Loucy (cell line): ENCODE results near the gene CCDC191.

Experiments used
- H2AFZ ChIP-seq: fragments of 200-600 bp; sonication (generic); 2 replicates; pipeline ENCODE4 v1.6.0; 2016; ENCODE audit warnings: antibody characterized with exemption, mild to moderate bottlenecking, low read length, moderate library complexity
- H3F3A ChIP-seq: fragments of 200-600 bp; 2 replicates; pipeline ENCODE4 v1.6.0; 2016; ENCODE audit warnings: antibody characterized with exemption, low read depth, mild to moderate bottlenecking
- H3K27me3 ChIP-seq: fragments of 200-600 bp; sonication (generic); 2 replicates; pipeline ENCODE4 v1.6.1; 2014; ENCODE audit warnings: low read length, mild to moderate bottlenecking; ENCODE audit not compliant: insufficient read depth, poor library complexity, severe bottlenecking
- H3K36me3 ChIP-seq: fragments of 200-600 bp; sonication (generic); 2 replicates; pipeline ENCODE4 v1.6.1; 2016; ENCODE audit warnings: low read length; ENCODE audit not compliant: insufficient read depth
- H3K4me1 ChIP-seq: fragments of 200-600 bp; sonication (generic); 2 replicates; pipeline ENCODE4 v1.5.1; 2014; ENCODE audit warnings: low read length, mild to moderate bottlenecking; ENCODE audit not compliant: insufficient read depth, poor library complexity, severe bottlenecking
- H3K4me2 ChIP-seq: fragments of 200-600 bp; sonication (generic); 2 replicates; pipeline ENCODE4 v1.6.0; 2014; ENCODE audit warnings: antibody characterized with exemption, low read length, low read depth, mild to moderate bottlenecking; ENCODE audit not compliant: poor library complexity, severe bottlenecking
- H3K4me3 ChIP-seq: fragments of 200-600 bp; sonication (generic); 2 replicates; pipeline ENCODE4 v1.5.1; 2014; ENCODE audit warnings: low read length, mild to moderate bottlenecking, mixed read lengths; ENCODE audit not compliant: poor library complexity, severe bottlenecking
- H3K79me2 ChIP-seq: fragments of 200-600 bp; sonication (generic); 2 replicates; pipeline ENCODE4 v1.6.1; 2014; ENCODE audit warnings: low read length; ENCODE audit not compliant: insufficient read depth
- H3K9ac ChIP-seq: fragments of 200-600 bp; sonication (generic); 2 replicates; pipeline ENCODE4 v1.6.0; 2014; ENCODE audit warnings: mild to moderate bottlenecking, low read depth, low read length, moderate library complexity; ENCODE audit not compliant: poor library complexity, severe bottlenecking
- H3K9me2 ChIP-seq: fragments of 200-600 bp; sonication (generic); replicated peaks from 2 replicates; pipeline ENCODE4 v1.6.1; 2016; ENCODE audit warnings: low read depth, low read length, mixed read lengths
- H3K9me3 ChIP-seq: fragments of 200-600 bp; sonication (generic); 2 replicates; pipeline ENCODE4 v1.6.1; 2014; ENCODE audit warnings: mild to moderate bottlenecking, antibody characterized with exemption, low read length, low read depth; ENCODE audit not compliant: insufficient read depth
- H4K20me1 ChIP-seq: fragments of 200-600 bp; sonication (generic); 2 replicates; pipeline ENCODE4 v1.6.0; 2014; ENCODE audit warnings: antibody characterized with exemption, low read length, mild to moderate bottlenecking; ENCODE audit not compliant: insufficient read depth, poor library complexity, severe bottlenecking
- CTCF ChIP-seq: fragments of 200-600 bp; sonication (generic); conservative IDR thresholded peaks from 2 replicates; pipeline ENCODE4 v1.5.1; 2014; ENCODE audit warnings: mild to moderate bottlenecking, antibody characterized with exemption, low read length
- EZH2phosphoT487 ChIP-seq: fragments of 200-600 bp; IDR thresholded peaks from 2 replicates; pipeline ENCODE4 v1.6.1; 2018; ENCODE audit warnings: antibody characterized with exemption, mild to moderate bottlenecking, moderate library complexity, borderline replicate concordance

The CCDC191 gene

GRCh38 chr3:114005481-114005880 lies 50.8 kb downstream of the CCDC191 start:
- no peaks in the 10 kb centered on the region for H3F3A ChIP-seq
- TF ChIP-seq CTCF (no peak), EZH2phosphoT487 (no peak)
- H3K9me2 ChIP-seq = no peaks in the 10 kb centered on the region
- H4K20me1 ChIP-seq = no peaks in the 10 kb centered on the region
- no peak overlapping the region for H3K4me3 ChIP-seq
- no peak overlapping the region for H3K4me2 ChIP-seq
- H3K9ac ChIP-seq = no peak overlapping the region
- H2AFZ ChIP-seq = no peak overlapping the region
- H3K36me3 ChIP-seq = no peaks in the 10 kb centered on the region
- H3K9me3 ChIP-seq = no peaks in the 10 kb centered on the region
- H3K27me3 ChIP-seq = no peaks in the 10 kb centered on the region
- H3K79me2 ChIP-seq = no peaks in the 10 kb centered on the region
- no peaks in the 10 kb centered on the region for H3K4me1 ChIP-seq

GRCh38 chr3:113985541-113985940 lies 70.8 kb downstream of the CCDC191 start:
- Histone ChIP-seq H3K27me3 (no peaks in the 10 kb centered on the region), H3K9ac (no peak overlapping the region), H3K9me3 (no peaks in the 10 kb centered on the region), H3K36me3 (no peaks in the 10 kb centered on the region), H3K4me1 (no peaks in the 10 kb centered on the region), H3K9me2 (no peaks in the 10 kb centered on the region), H3K4me3 (no peak overlapping the region), H3K79me2 (no peaks in the 10 kb centered on the region), H3K4me2 (no peak overlapping the region), H3F3A (no peaks in the 10 kb centered on the region), H2AFZ (no peak overlapping the region), H4K20me1 (no peaks in the 10 kb centered on the region)
- no peak for TF ChIP-seq EZH2phosphoT487
- no peak for TF ChIP-seq CTCF

- H3K4me3 ChIP-seq = no peak overlapping the region
- H3K27me3 ChIP-seq = no peaks in the 10 kb centered on the region
- H3K9me2 ChIP-seq = no peaks in the 10 kb centered on the region
- no peaks in the 10 kb centered on the region for H3K36me3 ChIP-seq
- H3F3A ChIP-seq = no peaks in the 10 kb centered on the region
- H2AFZ ChIP-seq = no peak overlapping the region
- H3K79me2 ChIP-seq = no peaks in the 10 kb centered on the region
- H4K20me1 ChIP-seq = no peaks in the 10 kb centered on the region
- no peak overlapping the region for H3K4me2 ChIP-seq
- no peak overlapping the region for H3K9ac ChIP-seq
- H3K9me3 ChIP-seq = no peaks in the 10 kb centered on the region
- no peak for TF ChIP-seq EZH2phosphoT487
- TF ChIP-seq CTCF = no peak
- no peaks in the 10 kb centered on the region for H3K4me1 ChIP-seq
Observed at GRCh38 chr3:113983544-113983943, 72.8 kb downstream of the CCDC191 start.
